Measurements from ENCODE around the gene PCNX3.

Gene PCNX3

GRCh38 chr11:65616575-65617001 is 1.0 kb downstream of the PCNX3 start:
- peak; percentile 13 for DNase-seq (ENCODE audit: low read depth)
- peak overlapping the region; percentile 97 for H3K4me3 ChIP-seq (ENCODE audit: low read depth, low read length)
- TF ChIP-seq CTCF (conservative IDR thresholded peaks at IDR 0.05; ENCODE audit: low read depth, low read length): no peak

- TF ChIP-seq CTCF (conservative IDR thresholded peaks at IDR 0.05; ENCODE audit: low read depth, low read length): no peak
- no peak overlapping the region for H3K4me3 ChIP-seq (ENCODE audit: low read depth, low read length)
- DNase-seq (ENCODE audit: low read depth): no peak
These were observed 1.7 kb downstream of the PCNX3 start for GRCh38 chr11:65617136-65617850.

GRCh38 chr11:65617990-65618751 is 2.6 kb downstream of the PCNX3 start:
- no peak for DNase-seq (ENCODE audit: low read depth)
- TF ChIP-seq CTCF (conservative IDR thresholded peaks at IDR 0.05; ENCODE audit: low read depth, low read length): no peak
- no peak overlapping the region for H3K4me3 ChIP-seq (ENCODE audit: low read depth, low read length)

- H3K4me3 ChIP-seq (ENCODE audit: low read depth, low read length): no peak overlapping the region
- TF ChIP-seq CTCF (conservative IDR thresholded peaks at IDR 0.05; ENCODE audit: low read depth, low read length): no peak
- DNase-seq (ENCODE audit: low read depth): no peak
These were observed 3.2 kb downstream of the PCNX3 start for GRCh38 chr11:65618763-65619162.

- H3K4me3 ChIP-seq (ENCODE audit: low read depth, low read length): no peak overlapping the region
- no peak for DNase-seq (ENCODE audit: low read depth)
These were observed 3.8 kb downstream of the PCNX3 start for GRCh38 chr11:65619281-65619928.

GRCh38 chr11:65620666-65621065 is 5.1 kb downstream of the PCNX3 start:
- no peak for DNase-seq (ENCODE audit: low read depth)
- TF ChIP-seq CTCF (conservative IDR thresholded peaks at IDR 0.05; ENCODE audit: low read depth, low read length): no peak
- H3K4me3 ChIP-seq (ENCODE audit: low read depth, low read length): no peak overlapping the region

More at GRCh38 chr11:65619281-65619928, 3.8 kb downstream of the PCNX3 start:
- no peak for TF ChIP-seq CTCF (conservative IDR thresholded peaks at IDR 0.05; ENCODE audit: low read depth, low read length)

Data from choroid plexus epithelial cell (primary cell).